ENCODE data around the gene MINDY4. TPM values are rescaled to one million over a fixed set of nuclear protein-coding genes. Genes with fewer than 3 reads are reported as not detected.

MINDY4 gene
- total and polyA plus RNA-seq, 2 of the 8 experiments (the other 6 are each of a cell fraction or from before 2014, with no cell fraction given) = 1.3 to 3.6 TPM

DNA sequence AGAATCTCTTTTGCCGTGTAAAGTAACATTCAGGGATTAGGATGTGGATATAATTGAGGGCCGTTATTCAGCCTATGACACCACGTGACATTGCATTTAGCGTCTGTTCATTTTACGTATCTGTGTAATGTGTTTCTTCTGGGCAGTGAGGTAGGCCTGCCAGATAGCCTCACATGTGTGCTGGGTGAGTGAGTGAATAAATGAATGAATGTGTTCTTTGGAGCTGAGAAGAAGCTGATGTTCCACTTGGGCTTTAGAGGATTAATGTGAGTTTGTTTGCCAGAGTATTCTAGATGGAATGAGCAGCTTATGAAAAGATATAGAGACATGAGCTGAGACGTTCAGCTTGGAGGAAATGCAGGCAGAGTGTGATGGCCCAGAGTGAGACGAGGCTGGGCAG is 55.0 kb downstream of the MINDY4 start:
- Histone ChIP-seq H4K5ac (ENCODE audit: insufficient read length, low read depth, low read length) (no peak overlapping the region), H3K27me3 (replicated peaks in 1 of 4; ENCODE audit: control insufficient read depth in 3 of 4, extremely low read depth in 1 of 4, insufficient read depth in 3 of 4, low read length in 3 of 4) (no peaks in the 10 kb centered on the region), H3K23me2 (ENCODE audit: low read depth, low read length) (no peaks in the 10 kb centered on the region), H3K23ac (ENCODE audit: insufficient read length) (no peak overlapping the region), H2AK5ac (ENCODE audit: low read depth, low read length) (no peak overlapping the region), H3K4me2 (ENCODE audit: insufficient read depth in 1 of 2, low read depth in 2 of 2, low read length in 2 of 2) (no peak overlapping the region), H3K14ac (ENCODE audit: insufficient read length) (no peak overlapping the region), H3K79me2 (ENCODE audit: control insufficient read depth in 1 of 2, insufficient read depth in 2 of 2, low read length in 2 of 2) (no peaks in the 10 kb centered on the region), H3K9ac (replicated peaks in 1 of 4; ENCODE audit: extremely low read depth in 1 of 4, low read depth in 3 of 4, low read length in 3 of 4) (no peak overlapping the region), H2AFZ (ENCODE audit: low read length) (no peak overlapping the region), H3K4me3 (ENCODE audit: extremely low read depth in 1 of 4, insufficient read depth in 2 of 4, low read depth in 3 of 4, low read length in 4 of 4) (no peak overlapping the region), H2BK15ac (ENCODE audit: low read length) (no peak overlapping the region), H3K18ac (ENCODE audit: extremely low read depth, low read length) (no peak overlapping the region), H3K36me3 (ENCODE audit: control insufficient read depth in 2 of 4, insufficient read depth in 4 of 4, low read length in 3 of 4) (no peaks in the 10 kb centered on the region), H4K20me1 (replicated peaks in 1 of 2; ENCODE audit: control insufficient read depth in 1 of 2, insufficient read depth in 2 of 2, low read length in 2 of 2) (no peaks in the 10 kb centered on the region), H2BK20ac (ENCODE audit: low read length) (no peak overlapping the region), H4K91ac (replicated peaks; ENCODE audit: insufficient read length, low read length) (no peak overlapping the region), H3K56ac (replicated peaks; ENCODE audit: insufficient read length, low read depth, low read length) (no peak overlapping the region), H3K27ac (ENCODE audit: low read depth, low read length) (no peak overlapping the region), H2BK5ac (ENCODE audit: low read depth, low read length) (no peak overlapping the region), H3K4me1 (replicated peaks in 1 of 4; ENCODE audit: control insufficient read depth in 3 of 4, insufficient read depth in 4 of 4, low read length in 3 of 4) (0 out of 7 replicates have a peak, but pooled peaks cover 0 to 2% (median 0%) of the 10 kb centered on the region in 4 experiments), H2BK120ac (replicated peaks; ENCODE audit: low read depth, low read length) (no peak overlapping the region), H4K8ac (ENCODE audit: extremely low read depth, insufficient read depth, low read length) (no peak overlapping the region), H3K9me3 (ENCODE audit: insufficient read depth in 2 of 2, low read depth in 1 of 2, low read length in 1 of 2) (no peaks in the 10 kb centered on the region), H2BK12ac (ENCODE audit: low read depth, low read length) (no peak overlapping the region), H3K4ac (replicated peaks; ENCODE audit: insufficient read length, low read depth, low read length) (no peak overlapping the region), H3K79me1 (ENCODE audit: low read depth, low read length) (no peaks in the 10 kb centered on the region)
- WGBS, 2 experiments (ENCODE audit: extremely low coverage in 1 of 2, insufficient coverage in 1 of 2, insufficient read length in 1 of 2, insufficient replicate concordance in 2 of 2, low coverage in 1 of 2, low lambda C conversion rate in 2 of 2, missing lambda C conversion rate in 1 of 2) = 90% methylated on average over 7 of the region's 7 CpGs; no CpG with 5 or more reads in 1 of the 2 experiments
- FAIRE-seq = no peak
- TF ChIP-seq EGR1 (IDR thresholded peaks at IDR 0.05; ENCODE audit: borderline replicate concordance, low read depth, low read length) = no peak
- TF ChIP-seq, protein P1, sequence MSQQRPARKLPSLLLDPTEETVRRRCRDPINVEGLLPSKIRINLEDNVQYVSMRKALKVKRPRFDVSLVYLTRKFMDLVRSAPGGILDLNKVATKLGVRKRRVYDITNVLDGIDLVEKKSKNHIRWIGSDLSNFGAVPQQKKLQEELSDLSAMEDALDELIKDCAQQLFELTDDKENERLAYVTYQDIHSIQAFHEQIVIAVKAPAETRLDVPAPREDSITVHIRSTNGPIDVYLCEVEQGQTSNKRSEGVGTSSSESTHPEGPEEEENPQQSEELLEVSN (IDR thresholded peaks at IDR 0.05) = no peak
- no peak for TF ChIP-seq TAF1 (IDR thresholded peaks at IDR 0.05; ENCODE audit: low read depth, low read length)
- TF ChIP-seq NANOG (IDR thresholded peaks at IDR 0.05; ENCODE audit: insufficient read depth, low read depth, low read length, poor library complexity, severe bottlenecking) = no peak
- no peak for TF ChIP-seq ZNF274 (IDR thresholded peaks at IDR 0.05; ENCODE audit: borderline replicate concordance, extremely low read depth, low read length)
- no peak for TF ChIP-seq RXRA (IDR thresholded peaks at IDR 0.05; ENCODE audit: insufficient read depth, low read depth, low read length)
- TF ChIP-seq CHD1 (IDR thresholded peaks at IDR 0.05; ENCODE audit: low read depth, low read length) = no peak
- TF ChIP-seq FOSL1 (IDR thresholded peaks at IDR 0.05; ENCODE audit: insufficient read depth, low read depth, low read length) = no peak
- no peak for TF ChIP-seq EZH2 (IDR thresholded peaks at IDR 0.05; ENCODE audit: low read depth, low read length, severe bottlenecking)
- no peak for TF ChIP-seq TEAD4 (IDR thresholded peaks at IDR 0.05; ENCODE audit: low read depth, low read length)
- TF ChIP-seq POLR2A (IDR thresholded peaks at IDR 0.05; ENCODE audit: control extremely low read depth in 1 of 2, low read depth in 2 of 2, low read length in 2 of 2) = no peak
- TF ChIP-seq SRF (IDR thresholded peaks at IDR 0.05; ENCODE audit: low read depth, low read length) = no peak
- TF ChIP-seq CEBPB (IDR thresholded peaks at IDR 0.05; ENCODE audit: low read depth, low read length) = no peak
- no peak for TF ChIP-seq SIN3A (conservative IDR thresholded peaks at IDR 0.05 in 1 of 2, IDR thresholded peaks at IDR 0.05 in 1 of 2; ENCODE audit: low read depth in 1 of 2, low read length in 2 of 2)
- CTCF ChIA-PET (ENCODE audit: partially characterized antibody) = interaction anchor here (1.0 to 1.9 kb wide), 3 partner anchors 8 to 112 kb away, joined by 3 to 5 read pairs (median 4); no protein-coding TSS in a partner anchor
- POLR2A ChIA-PET (ENCODE audit: partially characterized antibody) = interaction anchor here (0.6 kb wide), 1 partner anchor 107 kb away, joined by 3 read pairs; no protein-coding TSS in a partner anchor
- no peak for DNase-seq (ENCODE audit: low read depth in 1 of 2, low spot score in 2 of 2)

Data from H1 (cell line).